ENCODE measurements around the gene LCE1E.

Gene LCE1E

GRCh38 chr1:152783095-152783494 is 3.0 kb upstream of the LCE1E start:
- DNase-seq, result no peak

- DNase-seq, result no peak
Observed at GRCh38 chr1:152795686-152796085, 9.6 kb downstream of the LCE1E start.

GRCh38 chr1:152796421-152796820 is 10.4 kb downstream of the LCE1E start, which contains the start of gene LCE1D:
Gene LCE1D (plus strand): TSS chr1:152796721. CDS start chr1:152797795, 1,074 bp downstream.
- no peak for DNase-seq

- no peak for DNase-seq
Observed at GRCh38 chr1:152801333-152801732, 15.3 kb downstream of the LCE1E start.

- DNase-seq, result no peak
Observed at GRCh38 chr1:152806576-152806975, 20.5 kb downstream of the LCE1E start, which contains the start of gene LCE1C. Gene LCE1C (minus strand): TSS chr1:152806651. CDS start chr1:152805478, 1,173 bp downstream.

- DNase-seq, result no peak
Observed at GRCh38 chr1:152811050-152811449, 25.0 kb downstream of the LCE1E start.

GRCh38 chr1:152811671-152812070 is 25.6 kb downstream of the LCE1E start, which contains the start of gene LCE1B:
Gene LCE1B (plus strand): TSS chr1:152811971. CDS start chr1:152812447, 476 bp downstream.
- DNase-seq, result no peak

- DNase-seq, result no peak
Observed at GRCh38 chr1:152817309-152817708, 31.3 kb downstream of the LCE1E start.

GRCh38 chr1:152823294-152823693 is 37.2 kb downstream of the LCE1E start:
- no peak for DNase-seq

- DNase-seq, result no peak
Observed at GRCh38 chr1:152824964-152825363, 38.9 kb downstream of the LCE1E start.

GRCh38 chr1:152827173-152827572 is 41.1 kb downstream of the LCE1E start, which contains the start of gene LCE1A:
Gene LCE1A (plus strand): TSS chr1:152827473. CDS start chr1:152827473, 0 bp downstream.
- DNase-seq, result no peak

- no peak for DNase-seq
Observed at GRCh38 chr1:152836870-152837269, 50.8 kb downstream of the LCE1E start.
